Immature natural killer cell (primary cell): ENCODE data around the gene KHSRP. TPM values are rescaled to one million over a fixed set of nuclear protein-coding genes. Genes with fewer than 3 reads are reported as not detected.

Source experiments
- polyA plus RNA-seq, 3 donors: library from polyadenylated mRNA; unstranded; fragments of 300-500 nt; fragmentation: Illumina TruSeq; gene quantifications; one replicate each; pipeline ENCODE4 v1.2.3, GENCODE V29; 2021

Gene KHSRP
- polyA plus RNA-seq, 3 donors from 2014 or later, result 3.9 to 15.6 (median 9.8) TPM

Other genes with a start within 250 kb of the KHSRP start
- 1 to 10 TPM in 1 of 3 donors, under 1 TPM in 2; 0.11 to 1.9 (median 0.54) TPM for gene MLLT1, start 144.8 kb downstream of the KHSRP start, polyA plus RNA-seq
- under 1 TPM in 2 of 3 donors, not detected in 1; 0.54 to 0.63 TPM for gene ACER1, start 91.2 kb downstream of the KHSRP start, polyA plus RNA-seq
- 100 to 1,000 TPM; 102 to 184 (median 119) TPM for gene CLPP, start 63.3 kb downstream of the KHSRP start, polyA plus RNA-seq
- gene ALKBH7, start 52.0 kb downstream of the KHSRP start, polyA plus RNA-seq, result 10 to 100 TPM; 47.6 to 96.4 (median 51.4) TPM
- gene PSPN, start 48.9 kb downstream of the KHSRP start, polyA plus RNA-seq, result under 1 TPM; 0.28 to 0.73 (median 0.65) TPM
- 10 to 100 TPM; 11.0 to 29.8 (median 11.5) TPM for gene GTF2F1, start 31.6 kb downstream of the KHSRP start, polyA plus RNA-seq
- not detected for gene SLC25A41, start 9.0 kb upstream of the KHSRP start, polyA plus RNA-seq
- gene SLC25A23, start 35.0 kb upstream of the KHSRP start, polyA plus RNA-seq, result 10 to 100 TPM in 1 of 3 donors, 1 to 10 TPM in 1, under 1 TPM in 1; 0.61 to 14.7 (median 4.1) TPM
- gene CRB3, start 39.5 kb upstream of the KHSRP start, polyA plus RNA-seq, result under 1 TPM in 1 of 3 donors, not detected in 2; 0.39 TPM
- 100 to 1,000 TPM in 1 of 3 donors, 10 to 100 TPM in 2; 29.0 to 120 (median 32.9) TPM for gene DENND1C, start 57.0 kb upstream of the KHSRP start, polyA plus RNA-seq
- gene TUBB4A, start 77.5 kb upstream of the KHSRP start, polyA plus RNA-seq, result 1 to 10 TPM in 2 of 3 donors, under 1 TPM in 1; 0.86 to 3.0 (median 1.3) TPM
- 10 to 100 TPM in 1 of 3 donors, 1 to 10 TPM in 2; 1.3 to 16.0 (median 5.9) TPM for gene TNFSF9, start 106.2 kb upstream of the KHSRP start, polyA plus RNA-seq
- under 1 TPM in 2 of 3 donors, not detected in 1; 0.39 to 0.76 TPM for gene CD70, start 166.3 kb upstream of the KHSRP start, polyA plus RNA-seq
- gene TNFSF14, start 245.3 kb upstream of the KHSRP start, polyA plus RNA-seq, result 10 to 100 TPM in 2 of 3 donors, 1 to 10 TPM in 1; 7.3 to 39.0 (median 11.0) TPM